Endothelial cell of umbilical vein (primary cell): ENCODE measurements around the gene ANGPTL1. TPM values are rescaled to one million over a fixed set of nuclear protein-coding genes. Genes with fewer than 3 reads are reported as not detected.

Source experiments
- BruUV-seq: library from RNA; stranded (reverse); fragments of 400-500 nt; replicated peaks from 2 replicates; lab custom pipeline; 2021; lab: Mats Ljungman, UMichigan
- CTCF ChIA-PET: fragments of 300-600, 350-600 bp; sonication (Branson Sonifier 250); formaldehyde crosslinking; loops from one replicate; lab custom pipeline; 2021; ENCODE audit warnings: antibody characterized with exemption, inconsistent platforms; lab: Charles Lee
- POLR2A ChIA-PET: fragments of 300-600, 350-600 bp; sonication (Branson Sonifier 250); formaldehyde crosslinking; loops from one replicate; lab custom pipeline; 2021; ENCODE audit warnings: antibody characterized with exemption, inconsistent platforms; lab: Charles Lee
- DNase-seq: peaks from one replicate; pipeline ENCODE4 v3.0.0-alpha.2; 2011; ENCODE audit warnings: low read depth, low spot score
- FAIRE-seq: peaks from 2 replicates; lab custom pipeline; 2011; peaks lifted over from hg19 to GRCh38; lab: Jason Lieb, UNC
- H2AFZ ChIP-seq: 2 replicates; pipeline ENCODE4 v1.6.0; 2012; ENCODE audit warnings: low read depth, low read length, control low read depth, inconsistent platforms
- H3K27ac ChIP-seq: 2 replicates; pipeline ENCODE4 v1.5.1; 2011; ENCODE audit warnings: low read depth, mild to moderate bottlenecking, control low read depth, low read length, moderate library complexity; ENCODE audit not compliant: insufficient read depth
- H3K27me3 ChIP-seq, 2 experiments: 2 replicates each; pipeline versions ENCODE4 v1.6.0 to v1.6.1; 2011; ENCODE audit warnings: low read length in 2 of 2, mixed read lengths in 1 of 2; ENCODE audit not compliant: control insufficient read depth in 2 of 2, insufficient read depth in 2 of 2
- H3K36me3 ChIP-seq, 2 experiments: 2 replicates in 1 of 2; 3 replicates in 1 of 2; pipeline ENCODE4 v1.5.1; 2011; ENCODE audit warnings: low read length in 2 of 2, mild to moderate bottlenecking in 1 of 2, moderate library complexity in 1 of 2; ENCODE audit not compliant: control insufficient read depth in 2 of 2, insufficient read depth in 2 of 2; ENCODE audit errors: extremely low read depth in 1 of 2
- H3K4me1 ChIP-seq: 3 replicates; pipeline ENCODE4 v1.5.1; 2011; ENCODE audit warnings: mild to moderate bottlenecking, low read length; ENCODE audit not compliant: control insufficient read depth, insufficient read depth; ENCODE audit errors: extremely low read depth
- H3K4me2 ChIP-seq: 2 replicates; pipeline ENCODE4 v1.6.1; 2011; ENCODE audit warnings: low read length, control low read depth, mixed read lengths; ENCODE audit not compliant: insufficient read depth
- H3K4me3 ChIP-seq, 3 experiments: fragments of 200-600 bp in 1 of 3; sonication (generic), shearing (Covaris generic) in 1 of 3; replicated peaks in 1 of 3; 2 replicates each; pipeline ENCODE4 v1.5.1; 2011 to 2016; ENCODE audit warnings: control low read depth in 3 of 3, low read length in 3 of 3, mild to moderate bottlenecking in 2 of 3, inconsistent platforms in 1 of 3, low read depth in 1 of 3, moderate library complexity in 1 of 3; ENCODE audit not compliant: insufficient read depth in 1 of 3
- H3K79me2 ChIP-seq: 2 replicates; pipeline ENCODE4 v1.6.0; 2012; ENCODE audit warnings: low read length, inconsistent platforms; ENCODE audit not compliant: control insufficient read depth, insufficient read depth
- H3K9ac ChIP-seq: replicated peaks from 2 replicates; pipeline ENCODE3; 2011; ENCODE audit warnings: low read length, control low read depth; ENCODE audit not compliant: insufficient read depth; ENCODE audit errors: extremely low read depth
- H3K9me1 ChIP-seq: replicated peaks from 3 replicates; pipeline ENCODE4 v1.6.0; 2011; ENCODE audit warnings: mild to moderate bottlenecking, low read length; ENCODE audit not compliant: control insufficient read depth, insufficient read depth; ENCODE audit errors: extremely low read depth
- H3K9me3 ChIP-seq: replicated peaks from 2 replicates; pipeline ENCODE4 v1.5.1; 2012; ENCODE audit warnings: low read length, inconsistent platforms; ENCODE audit not compliant: control insufficient read depth, insufficient read depth
- H4K20me1 ChIP-seq: replicated peaks from 2 replicates; pipeline ENCODE3; 2011; ENCODE audit warnings: mild to moderate bottlenecking, low read length; ENCODE audit not compliant: control insufficient read depth, insufficient read depth; ENCODE audit errors: extremely low read depth
- EZH2 ChIP-seq: IDR thresholded peaks from 2 replicates; pipeline ENCODE4 v1.6.1; 2012; ENCODE audit warnings: borderline replicate concordance, low read depth, mild to moderate bottlenecking, moderate library complexity, low read length, inconsistent platforms; ENCODE audit not compliant: severe bottlenecking
- FOS ChIP-seq: IDR thresholded peaks from 2 replicates; pipeline ENCODE4 v1.6.1; 2011; ENCODE audit warnings: mild to moderate bottlenecking, low read length, moderate library complexity, borderline replicate concordance; ENCODE audit not compliant: insufficient read depth
- GATA2 ChIP-seq: IDR thresholded peaks from 2 replicates; pipeline ENCODE4 v1.7.0; 2011; ENCODE audit warnings: low read depth, mild to moderate bottlenecking, moderate library complexity, mixed read lengths, low read length; ENCODE audit not compliant: insufficient read length, insufficient read depth
- JUN ChIP-seq: IDR thresholded peaks from 2 replicates; pipeline ENCODE4 v1.6.1; 2011; ENCODE audit warnings: borderline replicate concordance, low read depth; ENCODE audit not compliant: insufficient read length, insufficient read depth
- MYC ChIP-seq: IDR thresholded peaks from one replicate; pipeline ENCODE4 v1.6.1; 2011; ENCODE audit warnings: mild to moderate bottlenecking, low read depth, low read length
- POLR2A ChIP-seq: IDR thresholded peaks from 2 replicates; pipeline ENCODE4 v1.6.1; 2012; ENCODE audit warnings: low read depth, mild to moderate bottlenecking, control low read depth, low read length
- POLR2AphosphoS5 ChIP-seq: IDR thresholded peaks from 2 replicates; pipeline ENCODE4 v1.6.1; 2012; ENCODE audit warnings: low read depth, mild to moderate bottlenecking, control low read depth, low read length, moderate library complexity; ENCODE audit not compliant: insufficient read depth
- dilution Hi-C: fragments of 300-500 bp; cut with MboI; formaldehyde crosslinking; loops from one replicate; pipeline ENCODE4 v1.15.0; 2019; ENCODE audit warnings: low sequenced_read_pairs; ENCODE audit not compliant: extremely low pct_ligation_motif_present
- intact Hi-C: fragments of 100-400 bp; cut with micrococcal nuclease; formaldehyde crosslinking; loops from one replicate; pipeline ENCODE4 v1.10.0; 2022
- polyA plus RNA-seq, 4 experiments: library from polyadenylated mRNA; depleted of rRNA in 3 of 4; stranded (reverse) in 3 of 4; unstranded in 1 of 4; fragments of >200 nt; gene quantifications; 2 replicates each; pipeline versions ENCODE4 v1.2.1 to v1.2.3, GENCODE V29; 2011 to 2012; ENCODE audit warnings: missing spikeins in 1 of 4
- total RNA-seq: library from RNA; stranded (reverse); gene quantifications from 2 replicates; pipeline ENCODE4 v1.2.3, GENCODE V29; 2021
- TF ChIP-seq, protein P1 (sequence below): IDR thresholded peaks from 2 replicates; pipeline ENCODE4 v1.6.1; 2011; ENCODE audit not compliant: insufficient read depth, insufficient read length
- TF ChIP-seq, protein P2 (sequence below), 2 donors: IDR thresholded peaks; 1 replicate in 1 of 2; 2 replicates in 1 of 2; pipeline ENCODE4 v1.5.1; 2011; ENCODE audit warnings: low read length in 2 of 2, mild to moderate bottlenecking in 2 of 2, moderate library complexity in 2 of 2, control low read depth in 1 of 2, inconsistent platforms in 1 of 2, low read depth in 1 of 2; ENCODE audit not compliant: insufficient read depth in 1 of 2; ENCODE audit errors: extremely low read depth in 1 of 2

ANGPTL1 gene
- total and polyA plus RNA-seq, 2 donors (not counting 3 experiments of a cell fraction or from before 2014, with no cell fraction given), result 0.15 TPM; not detected in 1

DNA sequence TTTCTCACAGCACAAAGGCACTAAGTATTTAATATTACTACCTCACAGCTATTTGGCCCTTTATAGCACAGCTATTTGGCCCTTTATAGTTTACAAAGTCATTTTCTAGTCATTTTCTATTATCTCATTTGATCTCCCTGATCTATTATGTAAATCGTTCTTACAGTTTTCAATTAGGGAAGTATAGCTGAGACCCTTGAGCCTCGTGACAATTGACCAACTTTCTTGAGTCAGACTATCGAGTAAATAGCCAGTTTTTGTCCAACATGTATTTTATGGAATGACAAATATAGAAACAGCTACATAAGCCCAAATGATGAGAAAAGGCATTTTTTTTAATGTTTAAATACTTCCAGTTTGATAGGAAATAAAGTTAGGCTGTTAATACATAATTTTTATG lies 7.0 kb upstream of the ANGPTL1 start:
- CTCF ChIA-PET, result interaction anchor here (1.5 kb wide), 2 partner anchors 15 to 23 kb away, joined by 3 to 4 read pairs; no protein-coding TSS in a partner anchor
- H3K4me3 ChIP-seq, result no peak overlapping the region
- no peak overlapping the region for H3K27ac ChIP-seq
- TF ChIP-seq MYC (no peak), EZH2 (no peak), POLR2AphosphoS5 (no peak), POLR2A (no peak), GATA2 (no peak), JUN (no peak), FOS (no peak)
- TF ChIP-seq, protein P1, sequence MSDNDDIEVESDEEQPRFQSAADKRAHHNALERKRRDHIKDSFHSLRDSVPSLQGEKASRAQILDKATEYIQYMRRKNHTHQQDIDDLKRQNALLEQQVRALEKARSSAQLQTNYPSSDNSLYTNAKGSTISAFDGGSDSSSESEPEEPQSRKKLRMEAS, result no peak
- TF ChIP-seq, protein P2, sequence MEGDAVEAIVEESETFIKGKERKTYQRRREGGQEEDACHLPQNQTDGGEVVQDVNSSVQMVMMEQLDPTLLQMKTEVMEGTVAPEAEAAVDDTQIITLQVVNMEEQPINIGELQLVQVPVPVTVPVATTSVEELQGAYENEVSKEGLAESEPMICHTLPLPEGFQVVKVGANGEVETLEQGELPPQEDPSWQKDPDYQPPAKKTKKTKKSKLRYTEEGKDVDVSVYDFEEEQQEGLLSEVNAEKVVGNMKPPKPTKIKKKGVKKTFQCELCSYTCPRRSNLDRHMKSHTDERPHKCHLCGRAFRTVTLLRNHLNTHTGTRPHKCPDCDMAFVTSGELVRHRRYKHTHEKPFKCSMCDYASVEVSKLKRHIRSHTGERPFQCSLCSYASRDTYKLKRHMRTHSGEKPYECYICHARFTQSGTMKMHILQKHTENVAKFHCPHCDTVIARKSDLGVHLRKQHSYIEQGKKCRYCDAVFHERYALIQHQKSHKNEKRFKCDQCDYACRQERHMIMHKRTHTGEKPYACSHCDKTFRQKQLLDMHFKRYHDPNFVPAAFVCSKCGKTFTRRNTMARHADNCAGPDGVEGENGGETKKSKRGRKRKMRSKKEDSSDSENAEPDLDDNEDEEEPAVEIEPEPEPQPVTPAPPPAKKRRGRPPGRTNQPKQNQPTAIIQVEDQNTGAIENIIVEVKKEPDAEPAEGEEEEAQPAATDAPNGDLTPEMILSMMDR (IDR thresholded peaks at IDR 0.05; ENCODE audit: extremely low read depth in 1 of 2, insufficient read depth in 1 of 2, low read depth in 1 of 2, low read length in 2 of 2), result no peak
- no peaks in the 10 kb centered on the region for H3K4me1 ChIP-seq
- H3K9me3 ChIP-seq, result no peaks in the 10 kb centered on the region
- dilution Hi-C loops (no loop called here), intact Hi-C loops (no loop called here)
- no TSS peak for BruUV-seq
- H3K79me2 ChIP-seq, result no peaks in the 10 kb centered on the region
- no peak overlapping the region for H3K4me2 ChIP-seq
- POLR2A ChIA-PET, result no interaction called here
- no peak for DNase-seq
- H3K9me1 ChIP-seq, result no peaks in the 10 kb centered on the region
- H2AFZ ChIP-seq, result no peak overlapping the region
- H3K9ac ChIP-seq, result no peak overlapping the region
- H3K36me3 ChIP-seq, result no peaks in the 10 kb centered on the region
- H3K27me3 ChIP-seq, result no peaks in the 10 kb centered on the region
- peaks cover 3% of the 10 kb centered on the region for H4K20me1 ChIP-seq
- no peak for FAIRE-seq
